ENCODE results near the gene EIF1AY. TPM values are rescaled to one million over a fixed set of nuclear protein-coding genes. Genes with fewer than 3 reads are reported as not detected.
A peak's percentile ranks its signal among the peaks of the same experiment; 100 is the strongest.

Gene EIF1AY
- total and polyA plus RNA-seq, 2 of the 13 experiments (the other 11 are each of a cell fraction or from before 2014, with no cell fraction given) = 20.9 to 53.2 TPM

DNA sequence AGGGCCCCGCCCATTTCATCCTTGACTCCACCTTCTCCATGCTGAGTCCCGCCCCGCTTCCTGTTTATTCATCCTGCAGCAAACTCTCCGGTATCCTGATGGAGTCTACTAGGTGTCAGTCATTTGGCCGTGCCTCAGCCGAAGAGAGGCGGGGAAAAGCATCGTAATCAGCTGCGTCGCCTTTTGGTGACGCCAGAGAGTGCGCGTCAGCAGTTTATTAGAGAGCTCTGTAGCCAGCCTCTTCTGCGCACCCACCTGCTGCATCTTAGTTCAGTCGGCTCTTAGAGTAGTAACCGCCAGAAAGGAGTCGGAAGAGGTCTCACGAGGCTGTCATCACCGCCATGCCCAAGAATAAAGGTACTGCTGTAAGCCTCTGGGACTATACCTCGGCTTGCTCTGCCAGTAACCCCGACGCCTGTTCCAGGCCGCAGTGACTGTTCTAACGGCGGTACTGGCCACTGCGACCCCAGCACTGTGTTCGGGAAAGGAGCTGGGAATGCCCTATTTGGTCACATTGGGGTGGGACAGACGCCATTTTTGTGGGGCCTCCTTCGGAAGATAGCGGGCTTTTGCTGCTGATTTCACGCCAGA, at the start of gene EIF1AY (continued):
- no peak for TF ChIP-seq ZSCAN30 (CRISPR knock-in tag; IDR thresholded peaks at IDR 0.05)
- TF ChIP-seq XBP1 (CRISPR knock-in tag; IDR thresholded peaks at IDR 0.05) = no peak
- TF ChIP-seq ARNT2 (CRISPR knock-in tag; IDR thresholded peaks at IDR 0.05; ENCODE audit: low read depth) = no peak
- TF ChIP-seq KAT8 (CRISPR knock-in tag; IDR thresholded peaks at IDR 0.05) = peak; percentile 84
- peak; percentile 62; the same call in 1 of the 2 replicates for TF ChIP-seq MIXL1 (CRISPR knock-in tag; IDR thresholded peaks at IDR 0.05)
- TF ChIP-seq, protein P1, sequence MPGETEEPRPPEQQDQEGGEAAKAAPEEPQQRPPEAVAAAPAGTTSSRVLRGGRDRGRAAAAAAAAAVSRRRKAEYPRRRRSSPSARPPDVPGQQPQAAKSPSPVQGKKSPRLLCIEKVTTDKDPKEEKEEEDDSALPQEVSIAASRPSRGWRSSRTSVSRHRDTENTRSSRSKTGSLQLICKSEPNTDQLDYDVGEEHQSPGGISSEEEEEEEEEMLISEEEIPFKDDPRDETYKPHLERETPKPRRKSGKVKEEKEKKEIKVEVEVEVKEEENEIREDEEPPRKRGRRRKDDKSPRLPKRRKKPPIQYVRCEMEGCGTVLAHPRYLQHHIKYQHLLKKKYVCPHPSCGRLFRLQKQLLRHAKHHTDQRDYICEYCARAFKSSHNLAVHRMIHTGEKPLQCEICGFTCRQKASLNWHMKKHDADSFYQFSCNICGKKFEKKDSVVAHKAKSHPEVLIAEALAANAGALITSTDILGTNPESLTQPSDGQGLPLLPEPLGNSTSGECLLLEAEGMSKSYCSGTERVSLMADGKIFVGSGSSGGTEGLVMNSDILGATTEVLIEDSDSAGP (CRISPR knock-in tag; IDR thresholded peaks at IDR 0.05; ENCODE audit: borderline replicate concordance) = peak; percentile 42; the same call in 1 of the 2 replicates
- TF ChIP-seq GATAD1 (CRISPR knock-in tag; IDR thresholded peaks at IDR 0.05) = peak; percentile 91
- TF ChIP-seq FOXA3 (CRISPR knock-in tag; IDR thresholded peaks at IDR 0.05) = no peak
- no peak for TF ChIP-seq NR3C1 (CRISPR knock-in tag; IDR thresholded peaks at IDR 0.05)
- peak; percentile 58 for TF ChIP-seq ASH2L (IDR thresholded peaks at IDR 0.05; ENCODE audit: insufficient read length, low read depth, low read length)
- TF ChIP-seq ZNF557 (CRISPR knock-in tag; IDR thresholded peaks at IDR 0.05) = no peak
- peak; percentile 99 for TF ChIP-seq CREM (IDR thresholded peaks at IDR 0.05)
- TF ChIP-seq CREM (CRISPR knock-in tag; IDR thresholded peaks at IDR 0.05) = peak; percentile 77
- TF ChIP-seq KLF16 (CRISPR knock-in tag; IDR thresholded peaks at IDR 0.05) = peak in 1 of 2 experiments; percentile 49; a peak in 1 of 4 replicates
- no peak for TF ChIP-seq ZMAT3 (CRISPR knock-in tag; conservative IDR thresholded peaks at IDR 0.05)
- TF ChIP-seq NONO (IDR thresholded peaks at IDR 0.05) = no peak
- TF ChIP-seq NONO (CRISPR knock-in tag; conservative IDR thresholded peaks at IDR 0.05) = no peak
- peak; percentile 61 for TF ChIP-seq SAP130 (CRISPR knock-in tag; IDR thresholded peaks at IDR 0.05; ENCODE audit: low read depth)
- no peak for TF ChIP-seq ZNF33A (CRISPR knock-in tag; IDR thresholded peaks at IDR 0.05; ENCODE audit: borderline replicate concordance)
- peak; percentile 92 for TF ChIP-seq ZMYM4 (CRISPR knock-in tag; IDR thresholded peaks at IDR 0.05)
- TF ChIP-seq KAT7 (CRISPR knock-in tag; IDR thresholded peaks at IDR 0.05; ENCODE audit: borderline replicate concordance) = no peak
- TF ChIP-seq IKZF1 (IDR thresholded peaks at IDR 0.05) = no peak

All from HepG2 (cell line).